HCT116 (cell line): ENCODE results near the gene MBTPS1. TPM values are rescaled to one million over a fixed set of nuclear protein-coding genes. Genes with fewer than 3 reads are reported as not detected.

Experiments used
- ATAC-seq: fragments of 200-7000 bp; cut with Tn5 transposase; 2 replicates; pipeline ENCODE4 v1.9.1; 2020; ENCODE audit warnings: mild to moderate bottlenecking, moderate library complexity
- BruUV-seq: library from RNA; stranded (reverse); fragments of 400-500 nt; replicated peaks from 2 replicates; lab custom pipeline; 2021; lab: Mats Ljungman, UMichigan
- CTCF ChIA-PET: fragments of 300-600 bp; sonication (Branson Sonifier 250); formaldehyde crosslinking; loops from one replicate; lab custom pipeline; 2021; ENCODE audit warnings: antibody characterized with exemption; lab: Charles Lee
- POLR2A ChIA-PET: fragments of 300-600, 350-600 bp; sonication (Branson Sonifier 250); formaldehyde crosslinking; loops from one replicate; lab custom pipeline; 2021; ENCODE audit warnings: antibody characterized with exemption; lab: Charles Lee
- RAD21 ChIA-PET, 2 experiments: fragments of 300-600 bp; sonication (Branson Sonifier 250); formaldehyde crosslinking; loops; one replicate each; lab custom pipeline; 2023; ENCODE audit warnings: low total read pairs in 2 of 2; ENCODE audit not compliant: uncharacterized antibody in 2 of 2, unreplicated experiment in 2 of 2, low non-redundant PET in 1 of 2; lab: Charles Lee
- DNase-seq: peaks from one replicate; pipeline ENCODE4 v3.0.0-alpha.2; 2010; ENCODE audit warnings: low read depth, low spot score
- H2AFZ ChIP-seq: fragments of 200-600 bp; shearing (Covaris generic), sonication (generic); 2 replicates; pipeline ENCODE4 v1.6.1; 2017; ENCODE audit warnings: low read depth, mixed run types, mixed read lengths, antibody characterized with exemption, low read length; ENCODE audit not compliant: poor library complexity, severe bottlenecking
- H3K27ac ChIP-seq: 2 replicates; pipeline ENCODE4 v1.5.1; 2012; ENCODE audit warnings: low read depth, low read length
- H3K27me3 ChIP-seq: fragments of 200-600 bp; sonication (generic); 2 replicates; pipeline ENCODE4 v1.6.1; 2016; ENCODE audit warnings: mixed run types, low read length, mixed read lengths; ENCODE audit not compliant: insufficient read depth
- H3K36me3 ChIP-seq, 2 experiments: fragments of 200-500 bp in 1 of 2; fragments of 200-600 bp in 1 of 2; sonication (Bioruptor generic) in 1 of 2; sonication (generic) in 1 of 2; 2 replicates each; pipeline versions ENCODE4 v1.5.1 to v1.6.1; 2014 to 2016; ENCODE audit warnings: low read length in 2 of 2, inconsistent platforms in 1 of 2, mixed read lengths in 1 of 2, mixed run types in 1 of 2; ENCODE audit not compliant: insufficient read depth in 2 of 2, control insufficient read depth in 1 of 2
- H3K4me1 ChIP-seq, 2 experiments: fragments of 200-600 bp in 1 of 2; sonication (generic) in 1 of 2; 2 replicates each; pipeline versions ENCODE4 v1.5.1 to v1.6.1; 2012 to 2017; ENCODE audit warnings: low read length in 2 of 2, inconsistent platforms in 1 of 2, mild to moderate bottlenecking in 1 of 2, mixed read lengths in 1 of 2, mixed run types in 1 of 2, moderate library complexity in 1 of 2; ENCODE audit not compliant: insufficient read depth in 2 of 2, control insufficient read depth in 1 of 2
- H3K4me2 ChIP-seq: fragments of 200-600 bp; sonication (generic); 2 replicates; pipeline ENCODE4 v1.6.1; 2017; ENCODE audit warnings: mixed run types, low read length, mixed read lengths
- H3K4me3 ChIP-seq, 2 experiments: fragments of 200-600 bp in 1 of 2; sonication (generic) in 1 of 2; replicated peaks in 1 of 2; 2 replicates each; pipeline ENCODE4 v1.5.1; 2011 to 2016; ENCODE audit warnings: low read length in 2 of 2, control low read depth in 1 of 2, low read depth in 1 of 2, mild to moderate bottlenecking in 1 of 2, mixed read lengths in 1 of 2, mixed run types in 1 of 2
- H3K79me2 ChIP-seq: fragments of 200-600 bp; sonication (generic); 2 replicates; pipeline ENCODE4 v1.6.1; 2017; ENCODE audit warnings: mild to moderate bottlenecking, mixed run types, low read length, moderate library complexity, mixed read lengths; ENCODE audit not compliant: insufficient read depth
- H3K9ac ChIP-seq: fragments of 200-600 bp; sonication (generic); 2 replicates; pipeline ENCODE4 v1.6.1; 2016; ENCODE audit warnings: low read length, mixed read lengths
- H3K9me2 ChIP-seq: fragments of 200-600 bp; sonication (generic), shearing (Covaris generic); 2 replicates; pipeline ENCODE4 v1.6.1; 2017; ENCODE audit warnings: mixed run types, mild to moderate bottlenecking, moderate library complexity; ENCODE audit not compliant: insufficient read depth
- H3K9me3 ChIP-seq, 2 experiments: fragments of 200-500 bp in 1 of 2; fragments of 200-600 bp in 1 of 2; sonication (Bioruptor generic) in 1 of 2; sonication (generic) in 1 of 2; 2 replicates each; pipeline ENCODE4 v1.6.1; 2014 to 2017; ENCODE audit warnings: low read length in 2 of 2, mixed read lengths in 2 of 2, inconsistent platforms in 1 of 2, low read depth in 1 of 2, mild to moderate bottlenecking in 1 of 2, mixed run types in 1 of 2, moderate library complexity in 1 of 2; ENCODE audit not compliant: control insufficient read depth in 1 of 2, insufficient read depth in 1 of 2
- H4K20me1 ChIP-seq: fragments of 200-600 bp; sonication (generic), shearing (Covaris generic); 2 replicates; pipeline ENCODE4 v1.6.1; 2017; ENCODE audit warnings: mixed run types, mild to moderate bottlenecking, moderate library complexity; ENCODE audit not compliant: insufficient read depth
- CEBPB ChIP-seq: IDR thresholded peaks from 2 replicates; pipeline ENCODE4 v1.6.1; 2012; ENCODE audit warnings: low read depth
- CTCF ChIP-seq, 3 experiments: fragments of 200-600 bp in 1 of 3; sonication (generic) in 1 of 3; IDR thresholded peaks in 2 of 3; conservative IDR thresholded peaks in 1 of 3; 2 replicates each; pipeline ENCODE4 v1.5.1; 2012 to 2017; ENCODE audit warnings: low read depth in 2 of 3, low read length in 2 of 3, antibody characterized with exemption in 1 of 3, borderline replicate concordance in 1 of 3, control low read depth in 1 of 3, mild to moderate bottlenecking in 1 of 3, mixed read lengths in 1 of 3, mixed run types in 1 of 3, moderate library complexity in 1 of 3; ENCODE audit not compliant: insufficient read depth in 1 of 3
- EZH2 ChIP-seq: fragments of 200-600 bp; sonication (generic); IDR thresholded peaks from 2 replicates; pipeline ENCODE4 v1.6.1; 2017; ENCODE audit warnings: antibody characterized with exemption, mixed run types
- SIN3A ChIP-seq: IDR thresholded peaks from 2 replicates; pipeline ENCODE4 v1.6.1; 2012; ENCODE audit warnings: low read depth
- SRF ChIP-seq: IDR thresholded peaks from 2 replicates; pipeline ENCODE4 v1.6.1; 2012; ENCODE audit warnings: low read depth
- YY1 ChIP-seq: IDR thresholded peaks from 2 replicates; pipeline ENCODE4 v1.6.1; 2011; ENCODE audit warnings: low read length, low read depth, moderate library complexity, mild to moderate bottlenecking; ENCODE audit not compliant: insufficient replicate concordance; ENCODE audit errors: extremely low read depth
- ZFX ChIP-seq: fragments of 450-650 bp; IDR thresholded peaks from 2 replicates; pipeline ENCODE4 v1.6.1; 2017
- ZNF274 ChIP-seq: fragments of 200-500 bp; sonication (Bioruptor generic); IDR thresholded peaks from 2 replicates; pipeline ENCODE4 v1.6.1; 2014; ENCODE audit warnings: mild to moderate bottlenecking, low read depth, low read length, inconsistent platforms
- intact Hi-C: fragments of 100-400 bp; cut with micrococcal nuclease; formaldehyde crosslinking; loops from 2 replicates; pipeline ENCODE4 v1.10.0; 2022
- total RNA-seq: library from RNA; stranded (reverse); gene quantifications from one replicate; pipeline ENCODE4 v1.2.1, GENCODE V29; 2021; ENCODE audit not compliant: unreplicated experiment

MBTPS1 gene
- total RNA-seq, 1 experiment from 2014 or later = 111 TPM

GRCh38 chr16:84031556-84031955 is 85.2 kb downstream of the MBTPS1 start:
- CTCF ChIA-PET = no interaction called here
- Histone ChIP-seq H4K20me1 (no peaks in the 10 kb centered on the region), H2AFZ (no peak overlapping the region), H3K79me2 (no peaks in the 10 kb centered on the region), H3K9ac (no peak overlapping the region), H3K36me3 (no peaks in the 10 kb centered on the region), H3K27me3 (no peaks in the 10 kb centered on the region), H3K9me3 (peaks cover 0 to 5% of the 10 kb centered on the region in 2 experiments; a peak in 1 of 4 replicates), H3K4me1 (no peaks in the 10 kb centered on the region; a peak in 1 of 4 replicates), H3K9me2 (no peaks in the 10 kb centered on the region), H3K4me3 (no peak overlapping the region), H3K27ac (no peak overlapping the region), H3K4me2 (no peak overlapping the region)
- intact Hi-C loops = no loop called here
- TF ChIP-seq SRF = no peak
- TF ChIP-seq ZNF274 = no peak
- TF ChIP-seq ZFX = no peak
- TF ChIP-seq YY1 = no peak
- no peak for TF ChIP-seq CEBPB
- TF ChIP-seq CTCF (IDR thresholded peaks at IDR 0.05 in 2 of 3, conservative IDR thresholded peaks at IDR 0.05 in 1 of 3; ENCODE audit: borderline replicate concordance in 1 of 3, insufficient read depth in 1 of 3, low read depth in 2 of 3, low read length in 2 of 3) = no peak
- TF ChIP-seq EZH2 = no peak
- no peak for TF ChIP-seq SIN3A
- POLR2A ChIA-PET = no interaction called here
- RAD21 ChIA-PET = no interaction called here
- DNase-seq (no peak), ATAC-seq (no peak)
- BruUV-seq = no TSS peak
